Fibroblast of pulmonary artery (primary cell): ENCODE measurements around the gene GPR68.
"Not testable (repeated sequence)": the region's sequence is repeated elsewhere in the genome, so short reads cannot be mapped to it uniquely, and the experiment has no call there.

Experiments
- DNase-seq: peaks from one replicate; pipeline ENCODE4 v3.0.0-alpha.2; 2010; ENCODE audit warnings: low read depth
- H3K4me3 ChIP-seq: replicated peaks from 2 replicates; pipeline ENCODE4 v1.5.1; 2011; ENCODE audit warnings: low read depth, mild to moderate bottlenecking, control low read depth, low read length, moderate library complexity
- TF ChIP-seq, protein P1 (sequence below): IDR thresholded peaks from 2 replicates; pipeline ENCODE4 v1.5.1; 2011; ENCODE audit warnings: mild to moderate bottlenecking, control low read depth, low read length, inconsistent platforms; ENCODE audit errors: missing control alignments

The GPR68 gene

DNA sequence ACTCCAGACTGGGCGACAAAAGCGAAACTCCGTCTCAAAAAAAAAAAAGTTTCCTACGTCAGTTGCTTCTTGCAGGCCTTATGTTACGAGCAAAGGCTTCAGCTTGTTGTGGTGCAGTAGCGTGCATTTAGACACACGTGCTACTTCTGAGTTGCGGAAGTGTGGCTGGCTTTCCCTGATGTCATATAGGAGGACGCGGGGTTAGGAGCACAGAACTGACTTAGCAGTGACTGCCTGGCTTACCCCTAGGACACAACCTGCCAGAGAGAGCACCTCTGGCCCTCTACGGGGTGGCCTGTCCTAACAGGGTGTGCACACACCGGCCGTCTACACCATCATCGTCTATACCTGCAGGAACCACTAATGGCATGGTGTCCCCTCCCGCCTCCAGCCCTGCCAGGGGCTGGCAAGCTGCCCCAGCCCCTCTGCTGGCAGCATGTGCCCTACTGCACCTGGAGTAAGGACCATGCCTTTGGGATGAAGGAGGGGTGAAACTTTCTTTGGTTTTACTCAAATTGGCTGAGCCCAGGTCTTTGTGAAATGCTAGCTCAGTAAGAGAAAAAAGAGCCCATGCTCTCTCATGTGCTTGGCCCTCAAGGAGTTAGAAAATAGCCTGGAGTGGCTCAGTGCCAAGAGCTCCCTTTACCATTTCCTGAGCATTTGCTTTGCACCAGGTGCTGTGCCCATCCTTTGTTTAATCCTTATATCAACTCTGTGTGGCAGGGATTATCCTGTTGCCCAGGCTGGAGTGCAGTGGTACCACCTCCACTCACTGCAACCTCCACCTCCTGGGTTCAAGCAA, 1.7 kb upstream of the GPR68 start:
- TF ChIP-seq, protein P1, sequence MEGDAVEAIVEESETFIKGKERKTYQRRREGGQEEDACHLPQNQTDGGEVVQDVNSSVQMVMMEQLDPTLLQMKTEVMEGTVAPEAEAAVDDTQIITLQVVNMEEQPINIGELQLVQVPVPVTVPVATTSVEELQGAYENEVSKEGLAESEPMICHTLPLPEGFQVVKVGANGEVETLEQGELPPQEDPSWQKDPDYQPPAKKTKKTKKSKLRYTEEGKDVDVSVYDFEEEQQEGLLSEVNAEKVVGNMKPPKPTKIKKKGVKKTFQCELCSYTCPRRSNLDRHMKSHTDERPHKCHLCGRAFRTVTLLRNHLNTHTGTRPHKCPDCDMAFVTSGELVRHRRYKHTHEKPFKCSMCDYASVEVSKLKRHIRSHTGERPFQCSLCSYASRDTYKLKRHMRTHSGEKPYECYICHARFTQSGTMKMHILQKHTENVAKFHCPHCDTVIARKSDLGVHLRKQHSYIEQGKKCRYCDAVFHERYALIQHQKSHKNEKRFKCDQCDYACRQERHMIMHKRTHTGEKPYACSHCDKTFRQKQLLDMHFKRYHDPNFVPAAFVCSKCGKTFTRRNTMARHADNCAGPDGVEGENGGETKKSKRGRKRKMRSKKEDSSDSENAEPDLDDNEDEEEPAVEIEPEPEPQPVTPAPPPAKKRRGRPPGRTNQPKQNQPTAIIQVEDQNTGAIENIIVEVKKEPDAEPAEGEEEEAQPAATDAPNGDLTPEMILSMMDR: no peak
- no peak overlapping the region for H3K4me3 ChIP-seq
- DNase-seq: no peak

- H3K4me3 ChIP-seq, DNase-seq: not testable (repeated sequence)
These were observed 1.1 kb upstream of the GPR68 start for GRCh38 chr14:91245616-91246015.

GRCh38 chr14:91245029-91245428, 525 bp upstream of the GPR68 start:
- TF ChIP-seq, protein P1: no peak
- H3K4me3 ChIP-seq: no peak overlapping the region
- no peak for DNase-seq

DNA sequence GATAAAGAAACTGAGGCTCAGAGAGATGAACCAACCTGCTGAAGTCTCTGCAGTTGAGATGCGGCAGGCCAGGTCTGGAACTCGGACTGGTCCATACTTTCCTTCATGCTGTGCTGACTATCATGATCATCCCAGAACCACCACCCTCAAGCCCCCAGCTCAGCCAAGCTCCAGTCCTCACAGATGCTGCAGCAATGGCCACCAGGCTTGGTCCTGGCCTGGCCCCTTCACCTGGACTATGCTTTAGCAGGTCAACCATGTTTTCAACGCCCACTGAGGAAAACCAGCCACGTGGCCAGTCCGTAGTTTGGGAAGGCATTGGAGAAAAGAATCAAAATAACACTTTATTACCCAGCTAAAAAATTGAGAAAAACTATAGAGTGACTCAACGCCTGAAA, 1.4 kb downstream of the GPR68 start:
- no peak overlapping the region for H3K4me3 ChIP-seq
- TF ChIP-seq, protein P1: no peak
- DNase-seq: no peak

GRCh38 chr14:91242635-91243034, 1.9 kb downstream of the GPR68 start:
- DNase-seq: no peak
- H3K4me3 ChIP-seq: no peak overlapping the region
- TF ChIP-seq, protein P1: no peak

GRCh38 chr14:91241863-91242262, 2.6 kb downstream of the GPR68 start:
- H3K4me3 ChIP-seq: no peak overlapping the region
- DNase-seq: no peak

DNA sequence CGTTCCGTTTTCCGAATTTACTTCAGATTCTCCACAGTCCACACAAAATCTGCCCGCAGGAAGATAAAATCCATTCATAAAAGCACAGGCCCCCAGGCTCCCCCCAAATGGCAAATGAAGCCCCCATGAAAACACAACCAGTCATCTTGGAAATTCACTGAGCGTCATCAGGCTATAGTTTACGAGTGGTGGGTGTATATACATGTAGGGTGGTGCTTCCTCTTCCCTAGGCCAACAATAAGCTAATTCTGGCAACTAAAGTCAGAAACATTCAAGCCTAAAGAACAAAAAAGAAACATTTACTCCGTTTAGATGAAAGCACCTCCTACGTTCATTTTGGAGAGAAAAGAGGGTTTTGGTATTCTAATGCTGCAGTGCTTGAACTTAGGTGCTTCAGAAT, 5.8 kb downstream of the GPR68 start:
- no peak overlapping the region for H3K4me3 ChIP-seq
- TF ChIP-seq, protein P1: no peak
- DNase-seq: no peak

More at GRCh38 chr14:91241863-91242262, 2.6 kb downstream of the GPR68 start:
- TF ChIP-seq, protein P1: no peak
